DOHH2 (cell line): ENCODE data around the gene CDK6.

Experiments
- CTCF ChIP-seq: fragments of 200-600 bp; sonication (generic); IDR thresholded peaks from one replicate; pipeline ENCODE4 v1.5.1; 2014; ENCODE audit warnings: antibody characterized with exemption, mild to moderate bottlenecking, low read depth, low read length; ENCODE audit not compliant: poor library complexity, severe bottlenecking
- EZH2phosphoT487 ChIP-seq: fragments of 200-600 bp; sonication (generic); IDR thresholded peaks from 2 replicates; pipeline ENCODE4 v1.6.1; 2017; ENCODE audit warnings: borderline replicate concordance, mild to moderate bottlenecking, antibody characterized with exemption, low read length, moderate library complexity, mixed read lengths

DNA sequence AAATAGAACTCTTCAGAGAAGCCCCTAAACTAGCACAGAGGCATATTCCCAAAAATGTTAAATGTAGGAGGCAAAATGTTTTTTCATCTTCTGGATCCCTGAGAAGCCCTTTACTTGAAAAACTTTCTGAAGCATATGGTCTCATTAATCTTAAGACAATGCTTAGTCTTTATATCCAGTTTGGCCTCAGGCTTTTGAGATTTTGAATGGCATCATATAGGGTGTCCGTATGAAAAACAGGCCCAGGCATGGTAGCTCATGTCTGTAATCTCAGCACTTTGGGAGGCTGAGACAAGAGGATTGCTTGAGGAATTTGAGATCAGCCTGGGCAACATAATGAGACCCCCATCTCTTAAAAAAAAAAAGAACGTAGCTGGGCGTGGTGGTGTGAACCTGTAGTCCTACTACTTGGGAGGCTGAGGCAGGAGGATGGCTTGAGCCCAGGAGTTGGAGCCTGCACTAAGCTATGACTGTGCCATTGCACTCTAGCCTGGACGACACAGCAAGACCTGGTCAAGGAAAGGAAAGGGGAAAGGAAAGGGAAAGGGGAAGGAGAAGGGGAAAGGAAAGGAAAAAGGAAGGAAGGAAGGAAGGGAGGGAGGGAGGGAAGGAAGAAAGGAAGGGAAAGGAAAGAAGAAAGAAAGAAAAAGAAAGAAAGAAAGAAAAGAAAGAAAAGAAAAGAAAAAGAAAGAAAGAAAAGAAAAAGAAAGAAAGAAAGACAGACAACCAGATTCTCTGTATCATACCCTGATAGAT is 119.4 kb downstream of the CDK6 start:
- TF ChIP-seq CTCF, result no peak
- TF ChIP-seq EZH2phosphoT487, result no peak
